Gastrocnemius medialis (tissue), 4 donors: Measurements from ENCODE around the gene PAX8.

Source experiments
- CTCF ChIP-seq, 5 experiments: fragments of 450-650 bp in 3 of 5; fragments of 200-600 bp in 2 of 5; sonication (generic) in 2 of 5; IDR thresholded peaks in 4 of 5; conservative IDR thresholded peaks in 1 of 5; 1 replicate in 4 of 5; 2 replicates in 1 of 5; pipeline ENCODE4 v1.5.1; 2016 to 2019; ENCODE audit warnings: antibody characterized with exemption in 5 of 5, mild to moderate bottlenecking in 3 of 5, moderate library complexity in 3 of 5
- POLR2A ChIP-seq, 2 donors: fragments of 450-650 bp; IDR thresholded peaks; one replicate each; pipeline ENCODE4 v1.6.1; 2017; ENCODE audit warnings: antibody characterized with exemption in 2 of 2, mild to moderate bottlenecking in 2 of 2, moderate library complexity in 2 of 2

GRCh38 chr2:113275556-113276215, 3.0 kb downstream of the PAX8 start:
- TF ChIP-seq CTCF (IDR thresholded peaks at IDR 0.05 in 4 of 5, conservative IDR thresholded peaks at IDR 0.05 in 1 of 5) (no peak), POLR2A (IDR thresholded peaks at IDR 0.05) (no peak)
